IMR-90 (cell line): ENCODE data around the gene SEMA5A. TPM values are rescaled to one million over a fixed set of nuclear protein-coding genes. Genes with fewer than 3 reads are reported as not detected.

Experiments
- ATAC-seq: fragments of 200-7000 bp; cut with Tn5 transposase; 2 replicates; pipeline ENCODE4 v1.9.1; 2020; ENCODE audit warnings: low read depth, mild to moderate bottlenecking, moderate library complexity
- BruUV-seq: library from RNA; stranded (reverse); fragments of 400-500 nt; replicated peaks from 2 replicates; lab custom pipeline; 2021; lab: Mats Ljungman, UMichigan
- CTCF ChIA-PET: fragments of 300-600 bp; formaldehyde crosslinking; extraction: SDS; loops from one replicate; lab custom pipeline; 2021; ENCODE audit warnings: antibody characterized with exemption; lab: Yijun Ruan, JAX
- POLR2A ChIA-PET: fragments of 300-600 bp; sonication (Branson Sonifier 250); formaldehyde crosslinking; loops from one replicate; lab custom pipeline; 2022; ENCODE audit warnings: antibody characterized with exemption; ENCODE audit not compliant: unreplicated experiment; lab: Charles Lee
- DNase-seq: peaks from one replicate; pipeline ENCODE4 v3.0.0; 2013
- H2AFZ ChIP-seq: replicated peaks from 2 replicates; pipeline ENCODE3; 2013; ENCODE audit warnings: low read length, mild to moderate bottlenecking; ENCODE audit not compliant: poor library complexity
- H2AK5ac ChIP-seq: 2 replicates; pipeline ENCODE4 v1.6.1; 2013; ENCODE audit warnings: low read depth, low read length, inconsistent platforms
- H2AK9ac ChIP-seq: replicated peaks from 2 replicates; pipeline ENCODE3; 2013; ENCODE audit warnings: mild to moderate bottlenecking, low read depth, low read length, moderate library complexity; ENCODE audit not compliant: poor library complexity
- H2BK120ac ChIP-seq: 2 replicates; pipeline ENCODE4 v1.6.1; 2013; ENCODE audit warnings: low read depth, low read length, inconsistent platforms
- H2BK15ac ChIP-seq: 3 replicates; pipeline ENCODE4 v1.6.1; 2013; ENCODE audit warnings: low read depth, low read length, inconsistent platforms
- H2BK20ac ChIP-seq: 2 replicates; pipeline ENCODE4 v1.6.1; 2013; ENCODE audit warnings: low read depth, mild to moderate bottlenecking, inconsistent platforms, low read length, moderate library complexity
- H2BK5ac ChIP-seq: 2 replicates; pipeline ENCODE4 v1.6.1; 2013; ENCODE audit warnings: mild to moderate bottlenecking, low read depth, low read length, inconsistent platforms; ENCODE audit not compliant: poor library complexity, severe bottlenecking
- H3K14ac ChIP-seq: replicated peaks from 2 replicates; pipeline ENCODE4 v1.6.1; 2013; ENCODE audit warnings: low read depth, low read length, inconsistent platforms
- H3K18ac ChIP-seq: 2 replicates; pipeline ENCODE4 v1.6.1; 2013; ENCODE audit warnings: low read depth, low read length, control low read depth
- H3K23ac ChIP-seq: 2 replicates; pipeline ENCODE4 v1.6.1; 2013; ENCODE audit warnings: low read depth, low read length, inconsistent platforms
- H3K27ac ChIP-seq: 2 replicates; pipeline ENCODE4 v1.5.1; 2013; ENCODE audit warnings: mild to moderate bottlenecking, control low read depth, low read length; ENCODE audit not compliant: insufficient read depth
- H3K27me3 ChIP-seq: 2 replicates; pipeline ENCODE4 v1.6.1; 2013; ENCODE audit warnings: low read length; ENCODE audit not compliant: control insufficient read depth, insufficient read depth
- H3K36me3 ChIP-seq: 2 replicates; pipeline ENCODE4 v1.6.1; 2013; ENCODE audit warnings: low read length, mixed read lengths; ENCODE audit not compliant: control insufficient read depth, insufficient read depth
- H3K4ac ChIP-seq: 2 replicates; pipeline ENCODE4 v1.6.1; 2013; ENCODE audit warnings: low read depth, low read length, inconsistent platforms
- H3K4me1 ChIP-seq: 2 replicates; pipeline ENCODE4 v1.6.1; 2013; ENCODE audit warnings: low read length, mixed read lengths; ENCODE audit not compliant: control insufficient read depth, insufficient read depth
- H3K4me2 ChIP-seq: 2 replicates; pipeline ENCODE4 v1.6.1; 2013; ENCODE audit warnings: low read depth, mild to moderate bottlenecking, control low read depth, low read length, moderate library complexity
- H3K4me3 ChIP-seq: 2 replicates; pipeline ENCODE4 v1.5.1; 2013; ENCODE audit warnings: low read depth, mild to moderate bottlenecking, control low read depth, low read length, moderate library complexity; ENCODE audit not compliant: insufficient read depth
- H3K56ac ChIP-seq: 2 replicates; pipeline ENCODE4 v1.6.1; 2013; ENCODE audit warnings: low read length, inconsistent platforms; ENCODE audit not compliant: insufficient read depth; ENCODE audit errors: extremely low read depth
- H3K79me1 ChIP-seq, 2 experiments: 2 replicates each; pipeline ENCODE4 v1.6.1; 2013; ENCODE audit warnings: low read length in 2 of 2, inconsistent platforms in 1 of 2, low read depth in 1 of 2
- H3K9ac ChIP-seq: 2 replicates; pipeline ENCODE4 v1.6.1; 2013; ENCODE audit warnings: low read depth, low read length, control low read depth
- H3K9me1 ChIP-seq: 2 replicates; pipeline ENCODE4 v1.6.1; 2013; ENCODE audit warnings: low read length, inconsistent platforms; ENCODE audit not compliant: insufficient read depth
- H3K9me3 ChIP-seq: 2 replicates; pipeline ENCODE4 v1.6.1; 2013; ENCODE audit warnings: low read length; ENCODE audit not compliant: control insufficient read depth, insufficient read depth
- H4K20me1 ChIP-seq: 2 replicates; pipeline ENCODE4 v1.6.1; 2013; ENCODE audit warnings: low read length, inconsistent platforms; ENCODE audit not compliant: insufficient read depth
- H4K5ac ChIP-seq: 2 replicates; pipeline ENCODE4 v1.6.1; 2013; ENCODE audit warnings: mild to moderate bottlenecking, low read depth, low read length, control low read depth
- H4K8ac ChIP-seq, 2 experiments: 2 replicates each; pipeline ENCODE4 v1.6.1; 2013; ENCODE audit warnings: low read depth in 2 of 2, low read length in 2 of 2, control low read depth in 1 of 2, inconsistent platforms in 1 of 2
- H4K91ac ChIP-seq: 2 replicates; pipeline ENCODE4 v1.6.1; 2013; ENCODE audit warnings: low read depth, low read length, inconsistent platforms; ENCODE audit not compliant: insufficient read depth
- BHLHE40 ChIP-seq: fragments of 150-350 bp; IDR thresholded peaks from 2 replicates; pipeline ENCODE4 v1.6.1; 2016; ENCODE audit warnings: mild to moderate bottlenecking, low read depth, low read length
- CEBPB ChIP-seq: IDR thresholded peaks from 2 replicates; pipeline ENCODE4 v1.6.1; 2012; ENCODE audit warnings: low read depth, low read length, improper control_type of control experiment
- CHD1 ChIP-seq: IDR thresholded peaks from 2 replicates; pipeline ENCODE4 v1.6.1; 2012; ENCODE audit warnings: low read depth, low read length, improper control_type of control experiment
- FOS ChIP-seq: fragments of 150-350 bp; IDR thresholded peaks from 2 replicates; pipeline ENCODE4 v1.6.1; 2016; ENCODE audit warnings: low read depth, low read length
- MAFK ChIP-seq: IDR thresholded peaks from 2 replicates; pipeline ENCODE4 v1.6.1; 2012; ENCODE audit warnings: low read depth, low read length, improper control_type of control experiment
- MAZ ChIP-seq: IDR thresholded peaks from 2 replicates; pipeline ENCODE4 v1.6.1; 2012; ENCODE audit warnings: low read depth, mild to moderate bottlenecking, low read length, improper control_type of control experiment, moderate library complexity, borderline replicate concordance
- MXI1 ChIP-seq: IDR thresholded peaks from 2 replicates; pipeline ENCODE4 v1.6.1; 2012; ENCODE audit warnings: low read depth, mild to moderate bottlenecking, low read length, moderate library complexity, borderline replicate concordance
- NFE2L2 ChIP-seq: fragments of 150-350 bp; IDR thresholded peaks from 2 replicates; pipeline ENCODE4 v1.6.1; 2016; ENCODE audit warnings: low read depth, mild to moderate bottlenecking, low read length
- POLR2A ChIP-seq: IDR thresholded peaks from 2 replicates; pipeline ENCODE4 v1.6.1; 2012; ENCODE audit warnings: mild to moderate bottlenecking, low read depth, low read length
- RAD21 ChIP-seq: IDR thresholded peaks from 2 replicates; pipeline ENCODE4 v1.6.1; 2012; ENCODE audit warnings: low read length, improper control_type of control experiment
- RCOR1 ChIP-seq: IDR thresholded peaks from 2 replicates; pipeline ENCODE4 v1.6.1; 2012; ENCODE audit warnings: mild to moderate bottlenecking, low read length, improper control_type of control experiment; ENCODE audit not compliant: insufficient replicate concordance
- RFX5 ChIP-seq: IDR thresholded peaks from 2 replicates; pipeline ENCODE4 v1.8.0; 2012; ENCODE audit warnings: low read depth, mild to moderate bottlenecking, low read length, moderate library complexity
- SMC3 ChIP-seq: fragments of 150-350 bp; IDR thresholded peaks from 2 replicates; pipeline ENCODE4 v1.6.1; 2016; ENCODE audit warnings: low read depth, mild to moderate bottlenecking, antibody characterized with exemption, low read length, moderate library complexity
- WGBS, 2 experiments: methylation state at CpG; one replicate each; pipeline versions ENCODE4 v1.1.5 to v1.1.7; 2013; ENCODE audit warnings: missing lambda C conversion rate in 2 of 2; ENCODE audit not compliant: insufficient read length in 1 of 2; ENCODE audit errors: extremely low coverage in 2 of 2; 5-methylcytosine and 5-hydroxymethylcytosine counted together
- dilution Hi-C: fragments of 300-500 bp; cut with HindIII; formaldehyde crosslinking; loops from one replicate; pipeline ENCODE4 v1.14.3; 2018; ENCODE audit warnings: low sequenced_read_pairs; ENCODE audit not compliant: unreplicated experiment
- in situ Hi-C: fragments of 300-500 bp; cut with MboI; formaldehyde crosslinking; loops from 3 replicates; pipeline ENCODE4 v1.14.3; 2019; ENCODE audit warnings: low sequenced_read_pairs, inconsistent platforms, mixed read lengths
- intact Hi-C: fragments of 100-400 bp; cut with micrococcal nuclease; formaldehyde crosslinking; loops from 2 replicates; pipeline ENCODE4 v1.10.0; 2022
- polyA plus RNA-seq, 3 experiments: library from polyadenylated mRNA; depleted of rRNA; stranded (reverse); fragments of >200 nt; gene quantifications; 2 replicates each; pipeline ENCODE4 v1.2.3, GENCODE V29; 2012; ENCODE audit warnings: low replicate concordance in 1 of 3
- total RNA-seq: library from RNA; depleted of rRNA; stranded (reverse); fragments of >200 nt; gene quantifications from 2 replicates; pipeline ENCODE4 v1.2.3, GENCODE V29; 2012
- TF ChIP-seq, protein P1 (sequence below): fragments of 150-350 bp; IDR thresholded peaks from 2 replicates; pipeline ENCODE4 v1.6.1; 2017; ENCODE audit warnings: mild to moderate bottlenecking, antibody characterized with exemption, low read length, low read depth
- TF ChIP-seq, protein P2 (sequence below): fragments of 150-350 bp; IDR thresholded peaks from 2 replicates; pipeline ENCODE4 v1.6.1; 2016; ENCODE audit warnings: low read depth, mild to moderate bottlenecking, low read length, moderate library complexity, borderline replicate concordance
- TF ChIP-seq, protein P3 (sequence below): conservative IDR thresholded peaks from 2 replicates; pipeline ENCODE4 v1.5.1; 2012; ENCODE audit warnings: mild to moderate bottlenecking, low read depth, low read length, improper control_type of control experiment

The SEMA5A gene
- total and polyA plus RNA-seq, 2 of the 4 experiments (the other 2 are of a cell fraction): 8.2 to 9.9 TPM

DNA sequence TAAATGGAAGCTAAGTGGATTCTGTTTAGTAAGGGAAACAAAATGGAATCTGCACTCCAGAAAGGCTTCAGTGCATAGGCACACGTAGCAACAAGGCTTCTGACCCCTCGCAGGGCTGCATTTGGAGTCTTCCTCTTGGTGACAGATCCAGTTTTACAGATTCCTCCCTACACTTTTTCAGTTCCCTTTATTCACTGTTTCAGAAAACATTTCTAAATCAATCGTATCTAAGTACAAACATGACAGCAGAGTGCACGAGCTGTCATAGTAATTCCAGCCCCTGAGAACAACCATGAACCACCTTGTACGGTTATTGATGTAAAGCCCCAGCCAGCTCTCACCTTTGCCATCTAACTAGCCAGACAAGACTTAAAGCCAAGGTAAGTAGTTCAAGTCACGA lies 491.6 kb downstream of the SEMA5A start:
- Histone ChIP-seq H3K9ac (no peak overlapping the region), H3K4ac (peak overlapping the region; percentile 61; the same call in 1 of the 2 replicates), H2BK120ac (peak overlapping the region; percentile 80; the same call in 1 of the 2 replicates), H2BK15ac (0 out of 3 replicates have a peak overlapping the region, but pooled peaks have one; percentile 10), H2BK5ac (no peak overlapping the region), H3K9me1 (peaks cover 15% of the 10 kb centered on the region), H2AK5ac (no peak overlapping the region), H2BK20ac (0 out of 2 replicates have a peak overlapping the region, but pooled peaks have one; percentile 21), H4K20me1 (no peaks in the 10 kb centered on the region), H3K4me2 (no peak overlapping the region), H3K56ac (no peak overlapping the region), H3K27ac (no peak overlapping the region), H2AK9ac (no peak overlapping the region), H3K18ac (no peak overlapping the region), H3K4me1 (peaks cover 13% of the 10 kb centered on the region), H2AFZ (no peak overlapping the region), H3K23ac (no peak overlapping the region), H3K36me3 (peaks cover 9% of the 10 kb centered on the region), H3K79me1 (peaks cover 2 to 26% of the 10 kb centered on the region in 2 experiments; a peak in 3 of 4 replicates), H3K9me3 (no peaks in the 10 kb centered on the region), H4K8ac (no peak overlapping the region; a peak in 1 of 4 replicates), H3K27me3 (no peaks in the 10 kb centered on the region), H3K4me3 (no peak overlapping the region), H4K5ac (no peak overlapping the region), H4K91ac (no peak overlapping the region; the same call in 1 of the 2 replicates), H3K14ac (no peak overlapping the region)
- in situ Hi-C loops (loop anchor here (25.0 kb wide), 1 partner anchor 1167 kb away; no protein-coding TSS in a partner anchor), intact Hi-C loops (no loop called here), dilution Hi-C loops (no loop called here)
- POLR2A ChIA-PET: interaction anchor here (0.6 kb wide), 1 partner anchor 214 kb away, joined by 5 read pairs; no protein-coding TSS in a partner anchor
- CTCF ChIA-PET: no interaction called here
- TF ChIP-seq, protein P1, sequence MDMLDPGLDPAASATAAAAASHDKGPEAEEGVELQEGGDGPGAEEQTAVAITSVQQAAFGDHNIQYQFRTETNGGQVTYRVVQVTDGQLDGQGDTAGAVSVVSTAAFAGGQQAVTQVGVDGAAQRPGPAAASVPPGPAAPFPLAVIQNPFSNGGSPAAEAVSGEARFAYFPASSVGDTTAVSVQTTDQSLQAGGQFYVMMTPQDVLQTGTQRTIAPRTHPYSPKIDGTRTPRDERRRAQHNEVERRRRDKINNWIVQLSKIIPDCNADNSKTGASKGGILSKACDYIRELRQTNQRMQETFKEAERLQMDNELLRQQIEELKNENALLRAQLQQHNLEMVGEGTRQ: no peak
- TF ChIP-seq MAZ (no peak), NFE2L2 (no peak), SMC3 (no peak), CEBPB (no peak), RAD21 (no peak), MAFK (no peak), RCOR1 (no peak), MXI1 (no peak), BHLHE40 (no peak), CHD1 (no peak), FOS (no peak), RFX5 (no peak), POLR2A (no peak)
- TF ChIP-seq, protein P2, sequence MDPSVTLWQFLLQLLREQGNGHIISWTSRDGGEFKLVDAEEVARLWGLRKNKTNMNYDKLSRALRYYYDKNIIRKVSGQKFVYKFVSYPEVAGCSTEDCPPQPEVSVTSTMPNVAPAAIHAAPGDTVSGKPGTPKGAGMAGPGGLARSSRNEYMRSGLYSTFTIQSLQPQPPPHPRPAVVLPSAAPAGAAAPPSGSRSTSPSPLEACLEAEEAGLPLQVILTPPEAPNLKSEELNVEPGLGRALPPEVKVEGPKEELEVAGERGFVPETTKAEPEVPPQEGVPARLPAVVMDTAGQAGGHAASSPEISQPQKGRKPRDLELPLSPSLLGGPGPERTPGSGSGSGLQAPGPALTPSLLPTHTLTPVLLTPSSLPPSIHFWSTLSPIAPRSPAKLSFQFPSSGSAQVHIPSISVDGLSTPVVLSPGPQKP: no peak
- TF ChIP-seq, protein P3, sequence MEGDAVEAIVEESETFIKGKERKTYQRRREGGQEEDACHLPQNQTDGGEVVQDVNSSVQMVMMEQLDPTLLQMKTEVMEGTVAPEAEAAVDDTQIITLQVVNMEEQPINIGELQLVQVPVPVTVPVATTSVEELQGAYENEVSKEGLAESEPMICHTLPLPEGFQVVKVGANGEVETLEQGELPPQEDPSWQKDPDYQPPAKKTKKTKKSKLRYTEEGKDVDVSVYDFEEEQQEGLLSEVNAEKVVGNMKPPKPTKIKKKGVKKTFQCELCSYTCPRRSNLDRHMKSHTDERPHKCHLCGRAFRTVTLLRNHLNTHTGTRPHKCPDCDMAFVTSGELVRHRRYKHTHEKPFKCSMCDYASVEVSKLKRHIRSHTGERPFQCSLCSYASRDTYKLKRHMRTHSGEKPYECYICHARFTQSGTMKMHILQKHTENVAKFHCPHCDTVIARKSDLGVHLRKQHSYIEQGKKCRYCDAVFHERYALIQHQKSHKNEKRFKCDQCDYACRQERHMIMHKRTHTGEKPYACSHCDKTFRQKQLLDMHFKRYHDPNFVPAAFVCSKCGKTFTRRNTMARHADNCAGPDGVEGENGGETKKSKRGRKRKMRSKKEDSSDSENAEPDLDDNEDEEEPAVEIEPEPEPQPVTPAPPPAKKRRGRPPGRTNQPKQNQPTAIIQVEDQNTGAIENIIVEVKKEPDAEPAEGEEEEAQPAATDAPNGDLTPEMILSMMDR: no peak
- no TSS peak for BruUV-seq
- DNase-seq (no peak), ATAC-seq (no peak)
- WGBS, 2 experiments: no CpG with 5 or more reads among the region's 6 CpGs
